ENCODE results near the gene WDR44. TPM values are rescaled to one million over a fixed set of nuclear protein-coding genes. Genes with fewer than 3 reads are reported as not detected.

Gene WDR44
- total and polyA plus RNA-seq, 2 donors (not counting 3 experiments of a cell fraction or from before 2014, with no cell fraction given): 6.5 to 17.4 TPM

GRCh38 chrX:118364261-118364660 is 18.4 kb downstream of the WDR44 start:
- no peak for DNase-seq (ENCODE audit: low read depth, low spot score)
- dilution Hi-C loops (cut with MboI; ENCODE audit: extremely low pct_ligation_motif_present, low sequenced_read_pairs): no loop called here
- CTCF ChIA-PET: interaction anchor here (0.5 to 0.8 kb wide), 2 partner anchors 19 to 1532 kb away, joined by 3 to 4 read pairs; no protein-coding TSS in a partner anchor
- POLR2A ChIA-PET: no interaction called here
- FAIRE-seq: no peak
- H3K4me3 ChIP-seq (replicated peaks in 1 of 3; ENCODE audit: insufficient read depth in 1 of 3, low read depth in 1 of 3, low read length in 3 of 3): no peak overlapping the region
- no TSS peak for BruUV-seq (replicated peaks)
- H2AFZ ChIP-seq (ENCODE audit: low read depth, low read length): no peak overlapping the region
- intact Hi-C loops (cut with micrococcal nuclease): no loop called here
- no peaks in the 10 kb centered on the region for H4K20me1 ChIP-seq (replicated peaks; ENCODE audit: control insufficient read depth, extremely low read depth, insufficient read depth, low read length)
- no peak overlapping the region for H3K9ac ChIP-seq (replicated peaks; ENCODE audit: extremely low read depth, insufficient read depth, low read length)
- H3K27ac ChIP-seq (ENCODE audit: insufficient read depth, low read depth, low read length): no peak overlapping the region
- H3K27me3 ChIP-seq (ENCODE audit: control insufficient read depth in 2 of 2, insufficient read depth in 2 of 2, low read length in 2 of 2): no peaks in the 10 kb centered on the region
- no peak overlapping the region for H3K4me2 ChIP-seq (ENCODE audit: insufficient read depth, low read length)
- H3K4me1 ChIP-seq (ENCODE audit: control insufficient read depth, extremely low read depth, insufficient read depth, low read length): peaks cover 12% of the 10 kb centered on the region
- no peaks in the 10 kb centered on the region for H3K9me3 ChIP-seq (replicated peaks; ENCODE audit: control insufficient read depth, insufficient read depth, low read length)
- H3K36me3 ChIP-seq (ENCODE audit: control insufficient read depth in 2 of 2, extremely low read depth in 1 of 2, insufficient read depth in 2 of 2, low read length in 2 of 2): no peaks in the 10 kb centered on the region
- no peaks in the 10 kb centered on the region for H3K9me1 ChIP-seq (replicated peaks; ENCODE audit: control insufficient read depth, extremely low read depth, insufficient read depth, low read length)
- TF ChIP-seq JUN (IDR thresholded peaks at IDR 0.05; ENCODE audit: borderline replicate concordance, insufficient read depth, insufficient read length, low read depth): no peak
- TF ChIP-seq FOS (IDR thresholded peaks at IDR 0.05; ENCODE audit: borderline replicate concordance, insufficient read depth, low read length): no peak
- no peak for TF ChIP-seq MYC (IDR thresholded peaks at IDR 0.05; ENCODE audit: low read depth, low read length)
- TF ChIP-seq GATA2 (IDR thresholded peaks at IDR 0.05; ENCODE audit: insufficient read depth, insufficient read length, low read depth, low read length): no peak
- H3K79me2 ChIP-seq (ENCODE audit: control insufficient read depth, insufficient read depth, low read length): peaks cover 78% of the 10 kb centered on the region

- Histone ChIP-seq H3K36me3 (ENCODE audit: control insufficient read depth in 2 of 2, extremely low read depth in 1 of 2, insufficient read depth in 2 of 2, low read length in 2 of 2) (no peaks in the 10 kb centered on the region), H4K20me1 (replicated peaks; ENCODE audit: control insufficient read depth, extremely low read depth, insufficient read depth, low read length) (no peaks in the 10 kb centered on the region), H3K4me3 (replicated peaks in 1 of 3; ENCODE audit: insufficient read depth in 1 of 3, low read depth in 1 of 3, low read length in 3 of 3) (no peak overlapping the region), H3K27me3 (ENCODE audit: control insufficient read depth in 2 of 2, insufficient read depth in 2 of 2, low read length in 2 of 2) (no peaks in the 10 kb centered on the region), H3K9ac (replicated peaks; ENCODE audit: extremely low read depth, insufficient read depth, low read length) (no peak overlapping the region), H3K27ac (ENCODE audit: insufficient read depth, low read depth, low read length) (no peak overlapping the region), H3K79me2 (ENCODE audit: control insufficient read depth, insufficient read depth, low read length) (peaks cover 65% of the 10 kb centered on the region), H3K4me2 (ENCODE audit: insufficient read depth, low read length) (no peak overlapping the region), H2AFZ (ENCODE audit: low read depth, low read length) (no peak overlapping the region), H3K4me1 (ENCODE audit: control insufficient read depth, extremely low read depth, insufficient read depth, low read length) (no peaks in the 10 kb centered on the region), H3K9me3 (replicated peaks; ENCODE audit: control insufficient read depth, insufficient read depth, low read length) (no peaks in the 10 kb centered on the region), H3K9me1 (replicated peaks; ENCODE audit: control insufficient read depth, extremely low read depth, insufficient read depth, low read length) (no peaks in the 10 kb centered on the region)
- FAIRE-seq (no peak), DNase-seq (ENCODE audit: low read depth, low spot score) (no peak)
- dilution Hi-C loops (cut with MboI; ENCODE audit: extremely low pct_ligation_motif_present, low sequenced_read_pairs) (no loop called here), intact Hi-C loops (cut with micrococcal nuclease) (no loop called here)
- CTCF ChIA-PET: no interaction called here
- BruUV-seq (replicated peaks): no TSS peak
- TF ChIP-seq JUN (IDR thresholded peaks at IDR 0.05; ENCODE audit: borderline replicate concordance, insufficient read depth, insufficient read length, low read depth): no peak
- no peak for TF ChIP-seq CTCF (IDR thresholded peaks at IDR 0.05; ENCODE audit: extremely low read depth in 1 of 2, insufficient read depth in 1 of 2, low read depth in 1 of 2, low read length in 2 of 2)
- no peak for TF ChIP-seq POLR2A (IDR thresholded peaks at IDR 0.05; ENCODE audit: low read depth, low read length)
- no peak for TF ChIP-seq GATA2 (IDR thresholded peaks at IDR 0.05; ENCODE audit: insufficient read depth, insufficient read length, low read depth, low read length)
- no peak for TF ChIP-seq FOS (IDR thresholded peaks at IDR 0.05; ENCODE audit: borderline replicate concordance, insufficient read depth, low read length)
- TF ChIP-seq POLR2AphosphoS5 (IDR thresholded peaks at IDR 0.05; ENCODE audit: insufficient read depth, low read depth, low read length): no peak
- no peak for TF ChIP-seq MYC (IDR thresholded peaks at IDR 0.05; ENCODE audit: low read depth, low read length)
- no peak for TF ChIP-seq MAX (IDR thresholded peaks at IDR 0.05; ENCODE audit: insufficient read depth, insufficient read length)
- TF ChIP-seq EZH2 (IDR thresholded peaks at IDR 0.05; ENCODE audit: borderline replicate concordance, low read depth, low read length, severe bottlenecking): no peak
- POLR2A ChIA-PET: no interaction called here
These were observed 21.4 kb downstream of the WDR44 start for GRCh38 chrX:118367338-118367737.
